Central memory CD8-positive, alpha-beta T cell (primary cell): ENCODE measurements around the gene NTRK1.

Source experiments
- ATAC-seq: fragments of 150-1000 bp; cut with Tn5 transposase; replicated peaks from 2 replicates; pipeline ENCODE4 v1.10.0; 2022; ENCODE audit warnings: mild to moderate bottlenecking, moderate FRiP score, moderate number of reproducible peaks; ENCODE audit not compliant: poor library complexity, severe bottlenecking; ENCODE audit errors: extremely low read depth
- DNase-seq, 2 donors: peaks; one replicate each; pipeline ENCODE4 v3.0.0; 2021; ENCODE audit warnings: low spot score in 2 of 2
- H3K27ac Mint-ChIP-seq: one replicate; pipeline ENCODE4 v1.8.0; 2022; ENCODE audit warnings: low read depth, mild to moderate bottlenecking, moderate library complexity, mixed read lengths
- H3K27me3 Mint-ChIP-seq: one replicate; pipeline ENCODE4 v1.8.0; 2022; ENCODE audit warnings: mixed read lengths
- H3K36me3 Mint-ChIP-seq: one replicate; pipeline ENCODE4 v1.8.0; 2022; ENCODE audit warnings: mild to moderate bottlenecking, moderate library complexity, mixed read lengths; ENCODE audit not compliant: insufficient read depth
- H3K4me1 Mint-ChIP-seq: one replicate; pipeline ENCODE4 v1.8.0; 2022; ENCODE audit warnings: mixed read lengths
- H3K4me3 Mint-ChIP-seq: one replicate; pipeline ENCODE4 v1.8.0; 2022; ENCODE audit warnings: mild to moderate bottlenecking, moderate library complexity, mixed read lengths
- H3K9me3 Mint-ChIP-seq: one replicate; pipeline ENCODE4 v1.8.0; 2022; ENCODE audit warnings: mixed read lengths

NTRK1 gene

DNA sequence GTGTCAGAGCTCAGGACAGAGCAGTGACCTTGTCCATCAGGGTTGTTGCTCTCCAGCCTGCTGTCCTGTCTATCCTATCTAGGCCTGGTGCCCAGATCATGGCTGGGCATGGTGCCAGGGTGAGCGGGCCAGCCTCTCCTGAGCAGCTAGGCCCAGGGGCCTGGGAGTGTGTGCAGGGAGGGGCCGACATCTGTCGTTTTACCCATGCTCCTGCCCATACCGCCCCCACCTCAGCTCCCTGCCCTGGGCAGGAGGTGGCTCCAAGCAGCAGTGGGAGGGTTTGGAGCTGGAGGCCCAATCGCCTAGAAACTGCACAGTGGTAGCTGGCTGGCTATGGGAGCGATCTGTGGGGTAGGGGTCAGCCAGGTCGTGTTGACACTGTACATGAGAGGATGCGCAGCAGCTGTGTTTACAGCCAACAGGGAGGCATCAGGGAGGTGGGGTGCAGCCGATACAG lies 8.2 kb upstream of the NTRK1 start:
- ATAC-seq (no peak), DNase-seq (no peak)
- H3K9me3 Mint-ChIP-seq: no peaks in the 10 kb centered on the region
- H3K36me3 Mint-ChIP-seq: peaks cover 3% of the 10 kb centered on the region
- no peak overlapping the region for H3K4me3 Mint-ChIP-seq
- H3K4me1 Mint-ChIP-seq: peaks cover 14% of the 10 kb centered on the region
- peaks cover 3% of the 10 kb centered on the region for H3K27me3 Mint-ChIP-seq
- H3K27ac Mint-ChIP-seq: no peak overlapping the region

DNA sequence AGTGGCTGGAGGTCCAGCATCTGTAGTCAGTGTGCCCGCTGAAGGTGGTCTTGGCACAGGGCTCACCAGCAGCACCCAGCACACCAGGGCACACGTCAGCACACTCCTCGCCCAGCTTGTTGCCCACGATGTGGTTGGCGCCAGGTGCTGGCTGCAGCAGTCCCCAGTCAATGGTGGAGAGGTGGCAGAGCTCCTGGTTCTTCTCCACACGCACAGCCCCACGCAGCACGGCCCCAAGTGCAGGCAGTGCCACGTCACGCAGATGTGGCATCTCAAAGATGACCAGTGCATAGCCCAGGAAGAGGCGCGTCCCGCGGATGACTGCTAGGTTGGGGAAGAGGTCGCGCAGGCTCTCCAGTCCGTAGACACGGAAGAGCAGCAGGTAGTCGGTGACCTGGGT lies 6.9 kb upstream of the NTRK1 start:
- Mint-ChIP-seq H3K27me3 (peaks cover 11% of the 10 kb centered on the region), H3K9me3 (no peaks in the 10 kb centered on the region), H3K27ac (no peak overlapping the region), H3K4me3 (no peak overlapping the region), H3K4me1 (peaks cover 10% of the 10 kb centered on the region), H3K36me3 (peaks cover 2% of the 10 kb centered on the region)
- ATAC-seq (no peak), DNase-seq (no peak)

DNA sequence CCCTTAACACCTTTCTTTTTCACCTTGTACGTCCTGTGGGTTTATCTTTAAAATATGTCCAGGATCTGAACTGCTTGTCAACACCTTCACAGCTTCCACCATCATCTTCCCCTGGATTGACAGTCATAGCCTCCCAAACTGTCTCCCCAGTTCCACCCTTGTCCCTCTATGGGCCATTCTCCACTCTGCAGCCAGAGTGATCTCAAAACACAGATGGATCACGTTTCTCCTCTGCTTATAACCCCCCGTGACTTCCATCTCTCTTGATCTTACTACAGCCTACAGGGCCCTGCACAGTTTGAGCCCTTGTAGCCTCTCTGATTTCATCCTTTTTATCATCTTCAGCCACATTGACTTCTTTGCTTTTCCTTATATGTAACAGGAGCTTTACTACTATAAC lies 6.0 kb upstream of the NTRK1 start:
- DNase-seq: no peak
- Mint-ChIP-seq H3K4me1 (peaks cover 8% of the 10 kb centered on the region), H3K27ac (no peak overlapping the region), H3K36me3 (no peaks in the 10 kb centered on the region), H3K9me3 (no peaks in the 10 kb centered on the region), H3K4me3 (no peak overlapping the region), H3K27me3 (peaks cover 15% of the 10 kb centered on the region)
- ATAC-seq: no peak

- no peak overlapping the region for H3K27ac Mint-ChIP-seq
- H3K4me1 Mint-ChIP-seq: peaks cover 17% of the 10 kb centered on the region
- H3K36me3 Mint-ChIP-seq: no peaks in the 10 kb centered on the region
- DNase-seq (no peak), ATAC-seq (no peak)
- no peak overlapping the region for H3K4me3 Mint-ChIP-seq
- H3K27me3 Mint-ChIP-seq: peaks cover 16% of the 10 kb centered on the region
- no peaks in the 10 kb centered on the region for H3K9me3 Mint-ChIP-seq
These were observed 4.3 kb upstream of the NTRK1 start for GRCh38 chr1:156856282-156856785.

GRCh38 chr1:156857532-156857931 lies 3.1 kb upstream of the NTRK1 start:
- Mint-ChIP-seq H3K27ac (no peak overlapping the region), H3K4me1 (peaks cover 17% of the 10 kb centered on the region), H3K36me3 (no peaks in the 10 kb centered on the region), H3K4me3 (no peak overlapping the region), H3K9me3 (no peaks in the 10 kb centered on the region), H3K27me3 (peaks cover 28% of the 10 kb centered on the region)
- no peak for ATAC-seq
- no peak for DNase-seq

DNA sequence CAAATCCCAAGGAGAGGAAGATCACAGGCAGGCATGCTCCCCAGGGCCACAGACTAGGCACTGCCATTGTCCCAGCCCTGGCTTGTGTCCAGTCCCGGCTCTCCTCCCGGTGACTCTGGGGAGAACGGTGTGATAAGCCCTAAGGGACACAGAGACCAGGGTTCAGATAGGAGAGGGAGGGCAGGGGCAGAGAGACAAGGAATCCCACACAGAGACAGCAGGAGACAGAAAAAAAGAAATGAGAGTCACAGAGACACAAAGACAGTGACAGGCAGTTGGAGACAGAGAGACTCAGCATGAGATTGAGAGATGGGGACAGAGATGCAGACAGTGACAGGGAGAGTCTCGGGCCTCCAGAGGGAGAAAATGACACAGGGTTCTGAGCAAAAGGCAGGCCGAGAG lies 2.1 kb upstream of the NTRK1 start:
- DNase-seq (no peak), ATAC-seq (no peak)

DNA sequence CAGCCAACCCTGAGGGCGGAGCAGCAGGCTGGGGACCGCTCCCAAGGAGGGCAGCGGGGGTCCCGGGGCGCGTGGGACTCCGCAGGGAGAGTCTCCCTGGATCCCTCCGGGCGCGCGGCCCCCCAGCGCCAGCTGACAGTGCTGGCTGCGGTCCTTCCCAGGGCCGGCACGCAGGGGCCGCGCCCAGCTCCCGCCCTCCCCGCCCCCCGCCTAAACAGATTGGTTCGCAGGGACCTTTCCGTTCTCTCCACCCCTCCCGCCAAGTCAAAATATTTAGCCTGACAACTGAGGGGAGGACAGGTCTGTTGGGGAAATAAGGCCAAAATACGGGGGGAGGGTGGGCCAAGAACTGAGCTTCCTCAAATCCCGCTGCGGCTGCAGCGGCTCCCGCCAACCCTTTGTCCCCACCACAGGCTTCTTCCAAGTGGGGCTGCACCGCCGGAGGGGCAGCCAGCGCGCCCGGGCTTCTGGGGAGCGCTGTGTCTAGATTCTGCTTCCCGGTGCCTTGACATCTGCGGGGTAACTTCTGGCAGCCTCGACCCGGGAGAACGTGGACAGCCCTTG lies 1.6 kb upstream of the NTRK1 start, which contains the start of gene INSRR:
Gene INSRR (minus strand): TSS at position 159 of the 564 bp plus-strand sequence. CDS start 496 bp downstream, outside the sequence.
- DNase-seq: no peak
- no peaks in the 10 kb centered on the region for H3K36me3 Mint-ChIP-seq
- peaks cover 27% of the 10 kb centered on the region for H3K4me1 Mint-ChIP-seq
- no peak within 1 kb of the TSS for H3K27ac Mint-ChIP-seq
- ATAC-seq: no peak
- peak within 1 kb of the TSS; percentile 69 for H3K4me3 Mint-ChIP-seq
- H3K27me3 Mint-ChIP-seq: peaks cover 43% of the 10 kb centered on the region
- H3K9me3 Mint-ChIP-seq: no peaks in the 10 kb centered on the region

More for the DNA sequence above, 2.1 kb upstream of the NTRK1 start:
- Mint-ChIP-seq H3K9me3 (no peaks in the 10 kb centered on the region), H3K4me3 (no peak overlapping the region), H3K36me3 (no peaks in the 10 kb centered on the region), H3K27ac (no peak overlapping the region), H3K27me3 (peaks cover 39% of the 10 kb centered on the region), H3K4me1 (peaks cover 22% of the 10 kb centered on the region)

DNA sequence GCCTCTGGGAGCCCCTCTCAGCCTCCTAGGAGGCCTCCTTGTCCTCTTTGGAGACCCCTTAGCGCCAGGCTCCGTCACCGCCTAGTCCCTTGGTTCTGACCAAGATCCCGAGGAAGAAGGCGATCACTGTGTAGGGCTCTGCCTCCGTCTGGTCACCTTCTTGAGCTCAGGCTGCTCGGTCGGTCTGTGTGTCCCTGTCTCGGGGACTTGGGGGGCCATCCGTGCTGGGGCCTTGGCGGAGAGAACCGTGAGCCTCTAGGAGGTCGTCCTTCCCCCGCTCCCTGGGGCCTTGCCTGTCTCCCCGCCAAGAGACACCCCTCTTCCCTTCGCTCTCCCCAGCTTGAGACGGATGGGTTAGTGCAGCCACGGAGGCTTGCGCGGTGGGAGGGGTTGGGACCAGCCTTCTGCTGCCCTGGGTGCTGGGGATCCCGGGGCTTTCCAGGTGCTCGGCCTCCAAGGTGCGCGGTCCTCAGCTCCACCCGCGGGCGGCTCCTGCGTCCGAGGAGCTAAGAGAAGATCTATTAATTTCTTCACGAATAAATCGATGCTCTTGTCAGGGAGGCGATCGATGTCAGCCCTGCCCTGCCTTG lies 1.0 kb upstream of the NTRK1 start:
- Mint-ChIP-seq H3K9me3 (no peaks in the 10 kb centered on the region), H3K27me3 (peaks cover 49% of the 10 kb centered on the region), H3K27ac (no peak overlapping the region), H3K4me1 (peaks cover 29% of the 10 kb centered on the region), H3K36me3 (no peaks in the 10 kb centered on the region), H3K4me3 (peak overlapping the region; percentile 69)
- ATAC-seq (peak; percentile 20), DNase-seq (no peak)

GRCh38 chr1:156860113-156860627 lies 495 bp upstream of the NTRK1 start:
- no peak overlapping the region for H3K27ac Mint-ChIP-seq

DNA sequence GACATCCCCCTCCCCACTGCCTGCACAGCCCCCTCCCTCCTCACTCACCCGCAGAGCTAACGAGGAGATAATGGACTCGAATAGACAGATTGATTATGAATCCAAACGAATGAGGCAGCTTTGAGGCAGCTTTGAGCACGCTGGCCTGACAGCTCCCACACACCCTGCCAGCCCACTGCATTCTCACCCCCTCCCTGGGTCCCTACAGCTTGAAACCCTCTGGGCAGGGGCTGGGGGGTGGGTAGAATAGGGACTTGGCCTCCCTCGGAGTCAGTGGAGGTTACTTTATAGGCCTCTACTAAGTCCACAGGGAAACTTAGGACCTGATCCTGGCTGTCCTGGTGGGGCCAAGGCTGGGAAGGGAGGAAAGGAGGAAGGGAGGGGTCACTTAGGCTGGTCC lies 1.9 kb downstream of the NTRK1 start:
- Mint-ChIP-seq H3K4me1 (peaks cover 35% of the 10 kb centered on the region), H3K27me3 (peaks cover 70% of the 10 kb centered on the region), H3K27ac (no peak overlapping the region), H3K9me3 (no peaks in the 10 kb centered on the region), H3K4me3 (no peak overlapping the region), H3K36me3 (no peaks in the 10 kb centered on the region)
- ATAC-seq (no peak), DNase-seq (no peak)

More at GRCh38 chr1:156860113-156860627, 495 bp upstream of the NTRK1 start:
- DNase-seq (peak; percentile 32 to 53), ATAC-seq (peak; percentile 64)
- Mint-ChIP-seq H3K4me1 (peaks cover 29% of the 10 kb centered on the region), H3K4me3 (peak overlapping the region; percentile 69), H3K36me3 (no peaks in the 10 kb centered on the region), H3K27me3 (peaks cover 55% of the 10 kb centered on the region), H3K9me3 (no peaks in the 10 kb centered on the region)

GRCh38 chr1:156862997-156863599 lies 2.4 kb downstream of the NTRK1 start:
- peaks cover 35% of the 10 kb centered on the region for H3K4me1 Mint-ChIP-seq
- ATAC-seq (no peak), DNase-seq (no peak)
- H3K4me3 Mint-ChIP-seq: no peak overlapping the region
- no peak overlapping the region for H3K27ac Mint-ChIP-seq
- no peaks in the 10 kb centered on the region for H3K36me3 Mint-ChIP-seq
- peaks cover 71% of the 10 kb centered on the region for H3K27me3 Mint-ChIP-seq
- no peaks in the 10 kb centered on the region for H3K9me3 Mint-ChIP-seq

DNA sequence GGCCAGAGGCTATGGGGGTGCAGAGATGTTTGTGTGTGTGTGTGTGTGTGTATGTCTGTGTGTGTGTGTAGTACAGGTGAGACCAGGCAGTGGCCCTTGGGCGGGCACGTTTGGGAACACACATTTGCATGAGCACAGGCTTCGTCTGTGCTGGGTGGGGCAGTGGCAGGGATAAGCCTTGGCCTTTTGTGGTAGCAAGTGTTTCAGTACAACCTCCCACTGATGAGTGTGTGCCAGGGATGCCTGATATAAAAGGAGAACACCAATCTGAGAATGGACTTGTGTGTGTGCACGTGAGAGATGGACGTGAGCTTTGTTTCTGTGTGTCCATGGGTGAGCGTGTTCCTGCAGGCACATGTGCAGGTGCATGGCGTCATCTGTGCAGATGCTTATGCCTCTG lies 3.0 kb downstream of the NTRK1 start:
- Mint-ChIP-seq H3K27ac (no peak overlapping the region), H3K36me3 (no peaks in the 10 kb centered on the region), H3K9me3 (no peaks in the 10 kb centered on the region), H3K27me3 (peaks cover 71% of the 10 kb centered on the region), H3K4me3 (no peak overlapping the region), H3K4me1 (peaks cover 31% of the 10 kb centered on the region)
- DNase-seq (no peak), ATAC-seq (no peak)

DNA sequence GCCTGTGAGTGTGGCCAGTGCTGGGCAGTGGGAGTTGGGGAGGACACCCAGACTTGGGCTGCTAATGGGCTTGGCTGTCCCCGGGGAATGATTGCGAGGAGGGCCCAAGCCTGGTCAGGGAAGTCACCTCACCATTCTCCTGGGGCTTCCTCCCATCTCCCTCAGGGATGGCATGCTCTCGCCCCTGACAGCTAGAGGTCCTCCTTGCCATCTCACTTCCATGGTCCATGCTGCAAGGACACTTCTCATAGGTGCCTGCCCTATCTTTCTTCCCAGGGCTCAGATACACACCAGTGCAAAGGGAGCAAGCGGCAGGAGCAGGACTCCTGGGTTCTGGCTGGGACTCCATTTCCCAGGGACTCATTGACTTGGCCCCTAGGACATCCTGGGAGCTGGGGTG lies 4.1 kb downstream of the NTRK1 start:
- Mint-ChIP-seq H3K27ac (no peak overlapping the region), H3K4me3 (no peak overlapping the region), H3K36me3 (no peaks in the 10 kb centered on the region), H3K4me1 (peaks cover 26% of the 10 kb centered on the region), H3K9me3 (no peaks in the 10 kb centered on the region), H3K27me3 (peaks cover 77% of the 10 kb centered on the region)
- ATAC-seq (no peak), DNase-seq (no peak)
